GM19467 (cell line): ENCODE results near the gene PML.
A peak's percentile ranks its signal among the peaks of the same experiment; 100 is the strongest.
"Not testable (repeated sequence)": the region's sequence is repeated elsewhere in the genome, so short reads cannot be mapped to it uniquely, and the experiment has no call there.

Experiments
- ATAC-seq: cut with Tn5 transposase; IDR thresholded peaks from one replicate; pipeline ENCODE4 v1.9.1; 2021; ENCODE audit warnings: mild to moderate bottlenecking, moderate library complexity; ENCODE audit not compliant: unreplicated experiment

PML gene

DNA sequence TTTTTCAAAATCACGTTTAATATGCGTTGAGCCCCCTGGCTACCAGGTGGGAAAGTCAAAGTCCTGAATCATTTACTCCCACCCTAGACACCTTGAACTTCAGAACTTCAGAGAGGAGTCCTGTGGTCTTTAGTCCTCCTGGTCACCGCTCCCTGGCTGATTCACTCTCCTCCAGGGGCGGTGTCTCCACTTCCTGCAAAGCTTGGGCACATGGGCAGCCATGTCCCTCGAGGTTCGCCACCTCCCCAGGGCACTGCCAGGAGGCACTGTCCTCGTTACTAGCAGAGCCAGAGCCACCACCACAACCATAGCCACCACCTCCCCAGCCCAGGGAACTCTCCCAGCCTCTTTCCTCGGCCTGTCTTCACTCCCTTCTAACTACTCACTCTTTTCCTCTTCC lies 37.2 kb upstream of the PML start:
- ATAC-seq: no peak

DNA sequence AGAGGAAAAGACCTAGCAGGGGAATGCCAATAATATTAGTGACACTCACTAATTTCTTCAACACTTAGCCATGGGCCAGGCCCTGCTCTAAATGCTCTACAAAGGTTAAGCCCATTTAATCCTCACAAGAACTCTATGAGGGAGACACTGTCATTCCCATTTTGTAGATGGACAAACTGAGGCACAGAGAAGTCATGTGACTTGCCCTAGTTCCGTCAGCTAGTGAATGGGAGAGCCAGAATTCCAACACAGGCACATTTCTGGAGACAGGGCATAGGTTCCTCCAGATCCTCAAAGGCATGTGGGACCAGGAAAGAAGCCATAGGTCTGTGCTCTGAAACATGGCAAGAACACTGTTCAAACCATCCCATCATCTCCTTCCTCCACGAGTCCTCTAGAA lies 36.7 kb upstream of the PML start:
- no peak for ATAC-seq

DNA sequence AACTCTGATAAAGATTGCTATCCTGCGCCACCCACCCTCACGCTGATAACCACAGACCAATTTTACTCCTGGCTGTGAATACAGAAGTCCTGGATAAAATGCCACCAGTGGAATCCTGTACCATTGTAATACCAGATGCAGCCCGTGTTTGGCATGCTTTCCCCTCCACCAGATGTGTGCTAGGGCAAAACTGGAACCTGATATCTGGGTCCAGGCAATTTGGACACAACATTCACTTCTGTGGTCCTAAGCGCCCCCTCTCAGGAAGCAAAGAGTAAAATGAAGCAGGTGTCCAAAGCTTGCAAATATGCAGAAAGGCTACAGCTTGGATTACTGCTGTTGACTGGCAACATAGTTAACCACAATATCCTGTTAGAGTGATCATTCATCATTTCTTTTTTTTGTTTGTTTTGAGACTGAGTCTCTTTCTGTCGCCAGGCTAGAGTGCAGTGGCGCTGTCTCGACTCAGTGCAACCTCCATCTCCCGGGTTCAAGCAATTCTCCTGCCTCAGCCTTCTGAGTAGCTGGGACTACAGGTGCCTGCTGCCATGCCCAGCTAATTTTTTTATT lies 35.4 kb upstream of the PML start:
- ATAC-seq: no peak

DNA sequence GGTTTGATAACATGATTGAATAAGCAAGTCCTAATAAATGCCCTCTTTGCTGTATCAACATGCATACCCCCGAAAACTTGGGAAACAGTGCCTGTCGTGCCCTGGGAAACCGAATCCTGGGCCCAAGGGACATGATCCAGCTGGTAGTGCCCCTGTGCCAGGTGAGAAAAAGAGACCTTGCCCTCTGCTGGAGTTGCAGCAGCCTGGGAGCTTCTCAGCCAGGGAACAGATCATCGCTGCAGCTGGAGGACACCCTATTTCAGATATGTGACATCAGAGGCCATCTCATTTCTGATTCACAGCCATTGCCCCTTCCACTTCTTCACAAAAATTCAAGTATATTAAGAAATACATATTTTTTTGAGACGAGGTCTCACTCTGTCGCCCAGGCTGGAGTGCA lies 34.7 kb upstream of the PML start:
- no peak for ATAC-seq

DNA sequence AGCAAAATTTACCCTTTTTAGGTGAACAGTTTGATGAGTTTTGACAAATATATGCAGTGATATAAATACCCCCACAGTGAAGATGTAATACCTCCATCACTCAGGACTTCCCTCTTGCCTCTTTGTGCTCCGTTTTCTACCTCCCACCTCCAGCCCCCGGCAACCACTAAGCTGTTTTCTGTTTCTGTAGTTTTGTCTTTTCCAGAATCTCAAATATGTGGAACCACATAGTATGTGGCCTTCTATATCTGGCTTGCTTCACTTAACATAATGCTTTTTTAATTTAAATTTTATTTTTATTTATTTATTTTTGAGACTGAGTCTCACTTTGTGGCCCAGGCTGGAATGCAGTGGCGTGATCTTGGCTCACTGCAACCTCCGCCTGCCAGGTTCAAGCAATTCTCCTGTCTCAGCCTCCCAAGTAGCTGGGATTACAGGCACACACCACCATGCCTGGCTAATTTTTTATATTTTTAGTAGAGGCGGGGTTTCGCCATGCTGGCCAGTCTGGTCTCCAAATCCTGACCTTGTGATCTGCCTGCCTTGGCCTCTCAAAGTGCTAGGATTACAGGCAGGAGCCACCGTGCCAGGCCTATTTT lies 33.9 kb upstream of the PML start:
- not testable (repeated sequence) for ATAC-seq

DNA sequence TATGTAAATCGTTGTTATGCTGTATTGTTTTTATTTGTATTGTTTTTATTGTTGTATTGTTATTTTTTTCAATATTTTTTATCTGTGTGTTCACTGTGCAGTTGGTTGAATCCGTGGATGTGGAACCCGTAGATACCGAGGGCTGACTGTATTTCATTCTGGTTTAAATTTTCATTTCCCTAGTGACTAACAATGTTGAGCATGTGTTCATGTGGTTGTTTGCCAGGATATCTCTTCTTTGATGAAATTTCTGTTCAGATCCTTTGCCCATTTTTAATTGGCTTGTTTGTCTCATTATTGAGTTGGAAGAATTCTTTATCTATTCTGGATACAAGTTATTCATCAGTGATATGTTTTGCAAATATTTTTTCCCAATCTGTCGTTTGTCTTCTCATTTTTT lies 32.1 kb upstream of the PML start:
- ATAC-seq: no peak

DNA sequence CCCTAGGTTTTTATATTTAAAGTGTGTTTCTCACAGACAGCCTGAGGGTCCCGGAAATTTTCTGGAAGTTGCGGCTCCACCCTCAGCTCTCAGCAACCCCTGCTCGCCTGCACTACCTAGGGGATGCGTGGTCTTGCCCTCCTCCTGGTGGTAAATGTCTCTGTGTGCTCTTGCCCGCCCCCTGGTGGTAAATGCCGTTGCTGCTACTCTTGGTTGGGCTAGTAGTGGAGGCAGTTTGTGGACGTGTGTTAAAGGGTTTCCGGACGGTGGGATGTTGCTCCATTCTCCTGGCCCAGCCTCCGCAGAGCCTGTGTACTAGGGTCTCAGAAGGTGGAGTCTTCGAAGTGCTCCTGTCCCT lies 29.8 kb upstream of the PML start:
- peak; percentile 48 for ATAC-seq

DNA sequence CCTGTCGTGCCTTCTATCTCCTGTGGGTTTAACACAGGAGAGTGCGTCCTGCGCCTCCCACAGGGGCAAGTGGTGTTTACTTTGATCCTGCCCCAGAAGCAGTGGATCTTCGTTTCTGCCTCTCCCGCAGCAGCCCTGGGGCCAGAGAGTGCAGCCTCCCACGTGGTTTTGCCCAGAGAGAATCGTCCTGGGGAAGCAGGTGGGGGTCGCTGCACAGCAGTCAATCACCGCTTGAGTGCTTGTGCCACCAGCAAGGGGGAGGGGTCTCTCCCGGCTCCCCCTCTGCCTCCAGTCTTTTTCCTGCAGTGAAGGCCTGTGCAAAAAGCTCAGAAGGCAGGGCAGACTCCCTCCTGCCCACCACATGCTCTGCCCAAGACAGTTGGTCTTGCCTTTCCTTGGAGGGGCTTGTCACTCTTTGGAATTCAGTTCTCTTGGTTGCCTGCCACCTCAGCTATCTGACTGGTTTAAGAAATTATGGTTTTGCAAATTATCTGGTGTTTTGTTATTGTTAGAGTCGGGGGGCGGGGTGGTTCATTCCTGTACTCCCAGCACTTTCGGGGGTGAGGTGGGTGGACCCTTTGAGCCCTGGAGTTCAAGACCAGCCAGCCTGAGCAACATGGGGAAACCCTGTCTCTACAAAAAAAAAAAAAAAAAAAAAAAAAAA lies 29.3 kb upstream of the PML start:
- no peak for ATAC-seq

DNA sequence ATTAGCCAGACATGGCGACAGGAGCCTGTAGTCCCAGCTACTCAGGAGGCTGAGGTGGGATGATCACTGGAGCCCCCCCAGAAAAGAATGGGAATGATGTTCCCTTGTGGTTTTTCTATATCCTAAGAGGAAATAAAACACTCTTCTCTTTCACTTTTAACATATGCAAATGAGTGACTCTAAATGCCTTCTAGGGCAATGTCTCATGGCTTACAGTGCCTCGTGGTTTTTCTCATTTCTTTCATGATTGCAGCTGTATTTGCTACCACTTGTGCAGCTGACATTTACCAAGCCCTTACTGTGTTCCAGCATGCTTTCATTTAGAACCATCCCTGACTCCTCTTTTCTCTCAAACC lies 28.8 kb upstream of the PML start:
- ATAC-seq: no peak

DNA sequence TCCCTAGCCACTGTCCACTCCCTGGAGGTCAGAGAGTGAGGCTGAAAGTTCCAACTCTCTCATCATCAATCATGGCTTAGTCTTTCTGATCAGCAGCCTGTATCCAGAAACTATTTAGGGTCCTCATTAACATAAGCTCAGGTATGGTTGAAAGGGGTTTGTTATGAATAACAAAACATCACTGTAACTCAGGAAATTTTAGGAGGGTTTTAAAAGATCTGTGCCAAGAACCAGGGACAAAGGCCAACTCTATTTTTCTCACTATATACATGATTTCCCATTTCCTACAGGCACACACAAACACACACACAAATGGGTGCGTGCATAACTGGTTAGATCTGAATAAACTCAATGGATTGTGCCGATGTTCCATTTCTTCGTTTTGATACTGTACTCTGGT lies 26.1 kb upstream of the PML start:
- ATAC-seq: no peak

DNA sequence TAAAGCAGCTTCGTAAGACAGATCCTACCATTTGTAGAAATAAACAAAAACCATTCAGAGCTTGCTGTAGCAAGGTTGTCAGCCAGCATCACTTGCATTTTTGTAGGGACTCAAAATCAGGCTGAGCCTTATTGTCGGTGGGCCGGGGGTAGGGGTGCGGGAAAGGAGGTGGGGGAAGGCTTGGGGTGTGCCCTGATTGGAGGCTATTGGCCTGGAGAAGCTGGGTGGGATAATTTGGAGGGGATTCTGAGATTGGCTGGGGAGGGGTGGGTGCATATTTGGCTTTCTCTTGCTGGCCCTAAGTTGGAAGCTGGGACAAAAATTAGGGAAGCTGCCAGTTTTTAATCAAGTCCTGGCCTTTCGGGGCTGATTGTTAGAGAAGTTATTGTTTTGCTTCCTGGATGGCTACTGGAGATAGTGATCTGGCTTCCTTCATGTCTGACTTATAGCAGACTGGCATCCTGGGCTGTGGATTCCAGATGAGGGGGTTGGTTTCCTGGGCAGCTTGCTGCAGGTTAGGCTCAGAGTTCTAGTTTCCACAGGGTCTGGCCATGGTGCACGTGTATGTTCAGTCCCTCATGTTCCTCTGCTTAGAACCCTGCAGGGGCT lies 25.3 kb upstream of the PML start:
- ATAC-seq: no peak

DNA sequence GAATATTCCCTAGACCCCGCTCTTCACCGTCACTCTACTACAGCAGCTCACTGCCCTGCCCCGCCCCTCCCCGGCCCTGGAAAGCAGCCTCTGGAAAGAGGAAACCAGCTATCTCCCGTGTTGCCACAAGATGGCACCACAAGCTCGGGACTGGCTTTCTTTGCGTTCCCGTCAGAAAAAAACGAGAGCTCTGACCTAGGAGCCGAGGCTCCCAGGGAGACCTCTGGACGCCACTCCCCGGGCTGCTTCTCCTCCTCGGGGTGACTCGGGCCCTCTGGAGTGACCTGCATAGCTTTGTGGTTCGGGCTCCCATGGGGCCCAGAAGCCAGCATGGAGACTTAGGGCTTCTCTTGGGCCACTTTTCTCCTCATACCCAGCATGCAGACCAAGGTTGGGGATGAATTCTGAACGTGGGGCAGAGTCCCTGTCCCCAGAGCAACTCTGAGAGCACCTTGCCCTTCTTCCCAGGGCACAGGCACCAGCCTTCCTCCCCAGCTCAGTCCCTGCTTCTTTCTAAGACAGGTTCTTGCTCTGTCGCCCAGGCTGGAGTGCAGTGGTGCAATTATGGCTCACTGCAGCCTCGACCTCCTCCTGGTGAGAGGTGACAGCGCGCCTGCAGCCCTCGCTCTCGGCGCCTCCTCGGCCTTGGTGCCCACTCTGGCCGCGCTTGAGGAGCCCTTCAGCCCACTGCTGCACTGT lies 21.4 kb upstream of the PML start:
- no peak for ATAC-seq

DNA sequence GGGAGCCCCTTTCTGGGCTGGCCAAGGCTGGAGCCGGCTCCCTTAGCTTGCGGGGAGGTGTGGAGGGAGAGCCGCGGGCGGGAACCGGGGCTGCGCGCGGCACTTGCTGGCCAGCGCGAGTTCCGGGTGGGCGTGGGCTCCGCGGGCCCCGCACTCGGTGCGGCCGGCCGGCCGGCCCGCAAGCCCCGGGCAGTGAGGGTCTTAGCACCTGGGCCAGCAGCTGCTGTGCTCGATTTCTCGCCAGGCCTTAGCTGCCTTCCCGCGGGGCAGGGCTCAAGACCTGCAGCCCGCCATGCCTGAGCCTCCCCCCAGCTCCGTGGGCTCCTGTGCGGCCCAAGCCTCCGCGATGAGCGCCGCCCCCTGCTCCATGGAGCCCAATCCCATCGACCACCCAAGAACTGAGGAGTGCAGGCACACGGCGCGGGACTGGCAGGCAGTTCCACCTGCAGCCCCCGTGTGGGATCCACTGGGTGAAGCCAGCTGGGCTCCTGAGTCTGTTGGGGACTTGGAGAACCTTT lies 20.8 kb upstream of the PML start:
- not testable (repeated sequence) for ATAC-seq

DNA sequence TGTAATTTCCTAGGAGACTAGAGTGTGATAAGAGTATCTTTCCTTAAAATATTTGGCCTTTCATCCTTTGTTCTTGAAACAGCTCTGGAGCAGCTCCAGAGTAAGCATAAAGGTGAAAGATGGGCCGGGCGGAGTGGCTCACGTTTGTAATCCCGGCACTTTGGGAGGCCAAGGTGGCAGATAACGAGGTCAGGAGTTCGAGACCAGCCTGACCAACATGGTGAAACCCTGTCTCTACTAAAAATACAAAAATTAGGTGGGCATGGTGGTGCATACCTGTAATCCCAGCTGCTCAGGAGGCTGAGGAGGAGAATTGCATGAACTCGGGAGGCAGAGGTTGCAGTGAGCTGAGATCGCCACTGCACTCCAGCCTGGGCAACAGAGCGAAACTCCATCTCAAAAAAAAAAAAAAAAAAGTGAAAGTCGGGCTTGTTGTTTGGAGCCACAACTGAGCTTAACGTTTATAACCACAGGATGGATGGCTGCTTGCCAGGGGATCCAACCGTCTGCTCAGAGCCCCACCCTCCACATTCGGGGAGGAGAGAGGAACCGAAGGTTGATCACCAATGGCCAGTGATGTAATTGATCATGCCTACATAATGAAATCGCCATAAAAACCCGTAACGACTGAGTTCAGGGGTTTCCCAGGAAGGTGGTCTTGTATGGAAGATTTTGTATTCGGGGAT lies 18.9 kb upstream of the PML start:
- ATAC-seq: not testable (repeated sequence)

DNA sequence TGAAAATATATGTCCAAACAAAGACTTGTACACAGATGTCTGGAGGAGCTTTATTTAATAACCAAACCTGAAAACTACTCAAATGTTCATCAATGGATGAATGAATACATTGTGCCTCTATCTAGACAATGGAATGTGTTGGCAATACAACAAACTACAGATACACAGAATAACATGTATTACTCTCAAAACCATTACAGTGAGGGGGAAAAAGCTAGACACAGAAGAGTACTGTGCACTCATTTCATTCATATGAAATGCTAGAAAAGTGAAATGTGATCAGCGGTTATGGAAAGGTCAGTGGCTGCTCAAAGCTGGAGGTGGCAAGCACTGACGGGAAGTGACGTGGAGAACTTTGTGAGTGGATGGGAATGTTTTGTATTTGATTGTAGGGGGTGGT lies 15.6 kb upstream of the PML start:
- no peak for ATAC-seq

DNA sequence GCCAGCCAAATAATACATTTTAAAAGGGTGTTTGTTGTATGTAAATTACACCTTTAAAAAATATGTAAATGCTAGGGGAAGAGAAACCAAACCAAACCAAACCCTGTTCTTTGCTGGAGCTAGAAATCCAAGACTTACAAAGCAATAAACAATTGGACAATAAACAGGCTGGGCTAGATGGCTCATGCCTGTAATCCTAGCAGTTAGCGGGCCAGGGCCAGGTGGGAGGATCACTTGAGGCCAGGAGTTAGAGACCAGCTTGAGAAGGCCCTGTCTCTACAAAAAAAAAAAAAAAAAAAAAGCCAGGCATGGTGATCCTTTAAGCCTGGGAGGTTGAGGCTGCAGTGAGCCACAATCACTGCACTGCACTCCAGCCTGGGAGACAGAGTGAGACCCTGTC lies 14.9 kb upstream of the PML start:
- ATAC-seq: no peak

DNA sequence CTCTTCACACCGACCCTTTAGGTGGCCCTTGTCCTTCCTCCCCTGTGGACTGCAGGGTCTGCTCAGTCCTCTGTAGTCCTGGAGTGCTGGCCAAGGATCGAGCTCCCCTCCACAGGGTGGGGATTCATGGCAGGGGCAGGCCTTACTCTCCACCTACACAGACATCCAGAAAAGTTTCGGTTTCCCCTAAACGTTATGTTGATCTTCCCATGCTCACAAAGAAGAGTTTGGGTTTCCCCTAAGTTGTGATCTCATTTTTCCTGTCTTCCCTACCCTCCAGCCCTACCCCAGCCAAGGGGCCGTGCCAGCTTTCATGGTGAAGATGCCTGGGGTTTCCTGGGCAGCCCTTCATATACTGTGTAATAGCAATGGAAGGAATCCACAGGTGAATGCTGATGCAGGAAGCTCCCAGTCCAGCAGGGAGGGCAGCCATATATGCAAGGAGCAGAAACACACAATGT lies 12.7 kb upstream of the PML start:
- ATAC-seq: no peak

DNA sequence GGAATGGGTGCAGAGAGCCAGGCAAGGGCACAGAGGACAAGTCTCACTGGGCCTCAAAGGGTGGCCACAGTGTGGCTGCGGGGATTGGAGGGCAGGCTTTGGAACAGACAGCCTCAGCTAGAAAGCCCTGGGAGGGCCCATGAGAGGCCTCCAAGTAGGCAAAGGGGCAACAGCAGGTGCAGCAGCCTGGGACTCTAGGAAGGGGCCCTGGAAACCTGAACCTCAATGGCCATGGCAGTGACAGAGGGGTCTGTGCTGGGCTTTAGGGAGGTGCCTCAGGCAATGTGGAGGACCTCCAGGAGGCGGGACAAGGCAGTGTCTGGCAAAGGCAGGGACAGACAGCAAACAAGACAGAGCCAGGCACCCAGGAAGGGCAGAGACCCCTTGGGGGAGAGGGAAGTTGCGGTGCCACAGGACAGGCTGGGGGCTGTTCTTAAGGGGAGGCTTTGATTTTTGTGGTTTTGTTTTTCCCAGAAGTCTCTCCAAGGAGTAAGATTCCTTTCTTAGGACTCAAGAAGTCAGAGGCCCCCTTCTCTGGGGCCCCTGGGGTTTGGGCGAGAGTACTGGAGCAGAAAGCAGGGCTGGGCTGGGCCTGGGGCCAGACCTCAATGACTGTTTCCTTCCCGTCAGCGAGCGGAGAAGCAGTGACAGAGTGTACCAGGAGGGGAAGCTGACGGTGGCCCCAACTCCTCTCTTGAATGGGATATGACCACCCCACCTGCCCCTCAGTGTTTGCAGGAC lies 12.1 kb upstream of the PML start:
- ATAC-seq: no peak

DNA sequence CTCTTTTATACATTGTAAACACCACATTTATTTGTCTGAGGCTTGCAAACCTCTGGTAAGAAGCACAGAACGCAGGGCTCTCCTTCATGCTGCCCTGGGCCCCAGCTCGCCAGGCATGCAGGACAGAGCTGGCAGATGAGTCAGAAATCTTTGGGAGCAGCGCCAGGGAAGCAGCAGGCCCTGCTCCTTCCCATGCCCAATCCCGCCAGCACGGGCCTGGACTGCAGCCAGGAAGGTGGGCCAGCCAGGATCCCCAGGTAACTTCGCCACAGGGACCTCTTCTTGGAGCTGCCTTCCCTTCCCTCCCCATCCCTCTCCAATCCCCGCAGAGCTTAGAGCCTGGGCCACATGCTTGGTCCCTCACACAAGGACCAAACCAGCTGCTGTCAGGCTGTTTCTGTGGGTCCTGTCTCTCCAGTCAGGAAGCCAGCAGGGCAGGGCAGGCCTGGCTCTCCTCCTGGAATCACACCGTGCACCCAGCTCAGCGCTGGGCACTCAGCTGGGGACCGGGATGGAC lies 11.2 kb upstream of the PML start:
- ATAC-seq: no peak

DNA sequence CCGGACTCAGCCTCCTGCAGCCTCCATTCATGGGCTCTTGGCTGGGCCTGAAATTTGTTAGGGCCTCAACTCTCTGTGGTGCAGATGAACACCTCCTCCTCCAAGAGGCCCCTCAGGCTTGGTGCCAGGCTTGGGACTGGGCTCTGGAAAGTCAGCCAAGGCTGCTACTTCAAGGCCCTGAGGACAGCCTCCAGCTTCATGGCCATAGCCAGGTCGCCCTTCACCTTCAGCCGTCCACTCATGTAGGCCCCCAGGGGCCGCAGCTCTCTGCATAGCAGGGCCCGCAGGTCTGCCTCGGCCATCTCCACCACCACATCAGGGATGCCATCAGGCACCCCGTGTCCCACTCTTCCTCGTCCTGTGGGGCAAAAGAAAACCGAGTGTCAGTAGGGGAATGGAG lies 10.7 kb upstream of the PML start:
- ATAC-seq: no peak
